Measurements from ENCODE around the gene MT1M.
"Not testable (repeated sequence)": the region's sequence is repeated elsewhere in the genome, so short reads cannot be mapped to it uniquely, and the experiment has no call there.

The MT1M gene

GRCh38 chr16:56616608-56617211 lies 15.7 kb upstream of the MT1M start:
- Histone ChIP-seq H3K9ac (ENCODE audit: low read length) (peak overlapping the region; percentile 6), H3K4me2 (ENCODE audit: low read length) (peak overlapping the region; percentile 15), H3K56ac (ENCODE audit: low read length) (peak overlapping the region; percentile 58), H3K79me1 (ENCODE audit: low read length) (no peaks in the 10 kb centered on the region), H3K79me2 (ENCODE audit: control insufficient read depth, insufficient read depth, low read length) (no peaks in the 10 kb centered on the region), H4K5ac (ENCODE audit: low read length) (no peak overlapping the region), H3K27ac (ENCODE audit: low read depth, low read length) (no peak overlapping the region), H3K4me3 (ENCODE audit: low read length) (no peak overlapping the region), H2BK15ac (replicated peaks; ENCODE audit: low read depth) (no peak overlapping the region), H3K36me3 (ENCODE audit: control insufficient read depth, insufficient read depth, low read length) (no peaks in the 10 kb centered on the region), H3K4ac (ENCODE audit: low read depth, low read length) (no peak overlapping the region), H2BK5ac (ENCODE audit: low read length) (no peak overlapping the region), H3K18ac (ENCODE audit: low read length) (no peak overlapping the region), H2AK5ac (ENCODE audit: low read length) (no peak overlapping the region), H3K23ac (ENCODE audit: low read length) (no peak overlapping the region), H3K4me1 (ENCODE audit: control insufficient read depth, low read depth, low read length) (peaks cover 2% of the 10 kb centered on the region), H3K27me3 (ENCODE audit: insufficient read depth, low read length, poor library complexity) (peaks cover 34% of the 10 kb centered on the region), H2BK120ac (ENCODE audit: low read depth, low read length) (no peak overlapping the region), H4K8ac (ENCODE audit: low read depth, low read length) (no peak overlapping the region)
- WGBS (ENCODE audit: extremely low coverage, insufficient coverage, low lambda C conversion rate) = no CpG with 5 or more reads among the region's 23 CpGs
- DNase-seq = no peak

GRCh38 chr16:56617212-56618085 lies 15.0 kb upstream of the MT1M start:
- H3K4me1 ChIP-seq (ENCODE audit: control insufficient read depth, low read depth, low read length) = peaks cover 5% of the 10 kb centered on the region
- H3K18ac ChIP-seq (ENCODE audit: low read length) = no peak overlapping the region
- no peaks in the 10 kb centered on the region for H3K36me3 ChIP-seq (ENCODE audit: control insufficient read depth, insufficient read depth, low read length)

GRCh38 chr16:56618138-56618537 lies 14.3 kb upstream of the MT1M start:
- Histone ChIP-seq H3K4ac (ENCODE audit: low read depth, low read length) (no peak overlapping the region), H3K18ac (ENCODE audit: low read length) (no peak overlapping the region), H3K56ac (ENCODE audit: low read length) (no peak overlapping the region), H3K36me3 (ENCODE audit: control insufficient read depth, insufficient read depth, low read length) (no peaks in the 10 kb centered on the region), H2AK5ac (ENCODE audit: low read length) (no peak overlapping the region), H3K4me2 (ENCODE audit: low read length) (no peak overlapping the region), H3K23ac (ENCODE audit: low read length) (no peak overlapping the region), H3K79me2 (ENCODE audit: control insufficient read depth, insufficient read depth, low read length) (no peaks in the 10 kb centered on the region), H3K27ac (ENCODE audit: low read depth, low read length) (no peak overlapping the region), H4K8ac (ENCODE audit: low read depth, low read length) (no peak overlapping the region), H2BK5ac (ENCODE audit: low read length) (no peak overlapping the region), H3K4me1 (ENCODE audit: control insufficient read depth, low read depth, low read length) (peaks cover 5% of the 10 kb centered on the region), H3K79me1 (ENCODE audit: low read length) (no peaks in the 10 kb centered on the region), H3K9ac (ENCODE audit: low read length) (no peak overlapping the region), H2BK15ac (replicated peaks; ENCODE audit: low read depth) (no peak overlapping the region), H4K5ac (ENCODE audit: low read length) (no peak overlapping the region), H3K4me3 (ENCODE audit: low read length) (no peak overlapping the region), H3K27me3 (ENCODE audit: insufficient read depth, low read length, poor library complexity) (peaks cover 34% of the 10 kb centered on the region), H2BK120ac (ENCODE audit: low read depth, low read length) (no peak overlapping the region)
- no CpG with 5 or more reads among the region's 6 CpGs for WGBS (ENCODE audit: extremely low coverage, insufficient coverage, low lambda C conversion rate)
- DNase-seq = no peak

More at GRCh38 chr16:56617212-56618085, 15.0 kb upstream of the MT1M start:
- H2BK5ac ChIP-seq (ENCODE audit: low read length) = no peak overlapping the region
- no CpG with 5 or more reads among the region's 41 CpGs for WGBS (ENCODE audit: extremely low coverage, insufficient coverage, low lambda C conversion rate)
- H2AK5ac ChIP-seq (ENCODE audit: low read length) = no peak overlapping the region
- H3K4me3 ChIP-seq (ENCODE audit: low read length) = no peak overlapping the region
- H2BK120ac ChIP-seq (ENCODE audit: low read depth, low read length) = no peak overlapping the region
- no peaks in the 10 kb centered on the region for H3K79me2 ChIP-seq (ENCODE audit: control insufficient read depth, insufficient read depth, low read length)
- no peak overlapping the region for H3K27ac ChIP-seq (ENCODE audit: low read depth, low read length)
- H3K4me2 ChIP-seq (ENCODE audit: low read length) = peak overlapping the region; percentile 28
- no peaks in the 10 kb centered on the region for H3K79me1 ChIP-seq (ENCODE audit: low read length)
- H4K5ac ChIP-seq (ENCODE audit: low read length) = no peak overlapping the region
- H3K27me3 ChIP-seq (ENCODE audit: insufficient read depth, low read length, poor library complexity) = peaks cover 34% of the 10 kb centered on the region
- peak overlapping the region; percentile 29 for H3K9ac ChIP-seq (ENCODE audit: low read length)
- H3K23ac ChIP-seq (ENCODE audit: low read length) = no peak overlapping the region
- H2BK15ac ChIP-seq (replicated peaks; ENCODE audit: low read depth) = no peak overlapping the region
- no peak overlapping the region for H3K4ac ChIP-seq (ENCODE audit: low read depth, low read length)
- no peak overlapping the region for H4K8ac ChIP-seq (ENCODE audit: low read depth, low read length)
- H3K56ac ChIP-seq (ENCODE audit: low read length) = peak overlapping the region; percentile 58
- no peak for DNase-seq

DNA sequence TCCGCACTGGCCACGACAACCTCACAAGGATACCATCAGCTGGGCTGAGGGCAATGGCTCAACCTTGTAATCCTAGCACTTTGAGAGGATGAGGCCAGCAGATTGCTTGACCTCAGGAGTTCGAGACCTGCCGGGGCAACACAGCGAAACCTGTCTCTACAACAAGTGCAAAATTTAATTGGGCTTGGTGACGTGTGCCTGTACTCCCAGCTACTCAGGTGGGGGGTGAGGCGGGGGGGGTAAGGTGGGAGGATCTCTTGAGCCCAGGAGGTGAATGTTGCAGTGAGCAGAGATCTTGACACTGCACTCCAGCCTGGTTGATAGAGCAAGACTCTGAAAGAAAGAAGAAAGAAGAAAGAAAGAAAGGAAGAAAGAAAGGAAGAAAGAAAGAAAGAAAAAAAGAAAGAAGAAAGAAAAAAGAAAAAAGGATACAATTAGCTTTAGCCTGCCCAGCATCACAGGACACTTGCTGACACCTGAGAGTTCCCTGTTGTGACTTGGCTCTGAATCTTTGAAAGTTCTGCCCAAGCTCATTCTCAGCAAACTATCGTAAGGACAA lies 12.0 kb upstream of the MT1M start:
- Histone ChIP-seq H3K23ac (ENCODE audit: low read length) (no peak overlapping the region), H3K79me2 (ENCODE audit: control insufficient read depth, insufficient read depth, low read length) (no peaks in the 10 kb centered on the region), H3K79me1 (ENCODE audit: low read length) (no peaks in the 10 kb centered on the region), H2BK120ac (ENCODE audit: low read depth, low read length) (no peak overlapping the region), H3K27ac (ENCODE audit: low read depth, low read length) (no peak overlapping the region), H3K36me3 (ENCODE audit: control insufficient read depth, insufficient read depth, low read length) (no peaks in the 10 kb centered on the region), H2AK5ac (ENCODE audit: low read length) (no peak overlapping the region), H4K5ac (ENCODE audit: low read length) (no peak overlapping the region), H3K9ac (ENCODE audit: low read length) (no peak overlapping the region), H3K27me3 (ENCODE audit: insufficient read depth, low read length, poor library complexity) (peaks cover 49% of the 10 kb centered on the region), H4K8ac (ENCODE audit: low read depth, low read length) (no peak overlapping the region), H3K4me2 (ENCODE audit: low read length) (no peak overlapping the region), H2BK5ac (ENCODE audit: low read length) (no peak overlapping the region), H3K4me3 (ENCODE audit: low read length) (no peak overlapping the region), H3K18ac (ENCODE audit: low read length) (no peak overlapping the region), H3K4me1 (ENCODE audit: control insufficient read depth, low read depth, low read length) (peaks cover 5% of the 10 kb centered on the region), H3K4ac (ENCODE audit: low read depth, low read length) (no peak overlapping the region), H3K56ac (ENCODE audit: low read length) (no peak overlapping the region), H2BK15ac (replicated peaks; ENCODE audit: low read depth) (no peak overlapping the region)
- no peak for DNase-seq
- WGBS (ENCODE audit: extremely low coverage, insufficient coverage, low lambda C conversion rate) = no CpG with 5 or more reads among the region's 8 CpGs

GRCh38 chr16:56621665-56622445 lies 10.6 kb upstream of the MT1M start:
- not testable (repeated sequence) for H4K8ac ChIP-seq (ENCODE audit: low read depth, low read length); H3K4ac ChIP-seq (ENCODE audit: low read depth, low read length); H3K36me3 ChIP-seq (ENCODE audit: control insufficient read depth, insufficient read depth, low read length); H2BK5ac ChIP-seq (ENCODE audit: low read length); H3K9ac ChIP-seq (ENCODE audit: low read length); H2BK15ac ChIP-seq (replicated peaks; ENCODE audit: low read depth); H3K4me2 ChIP-seq (ENCODE audit: low read length); H3K18ac ChIP-seq (ENCODE audit: low read length); H3K79me2 ChIP-seq (ENCODE audit: control insufficient read depth, insufficient read depth, low read length); H3K27ac ChIP-seq (ENCODE audit: low read depth, low read length); H4K5ac ChIP-seq (ENCODE audit: low read length); H2AK5ac ChIP-seq (ENCODE audit: low read length); H3K23ac ChIP-seq (ENCODE audit: low read length); H3K79me1 ChIP-seq (ENCODE audit: low read length); H3K56ac ChIP-seq (ENCODE audit: low read length); H3K4me3 ChIP-seq (ENCODE audit: low read length); H2BK120ac ChIP-seq (ENCODE audit: low read depth, low read length); H3K4me1 ChIP-seq (ENCODE audit: control insufficient read depth, low read depth, low read length)
- peaks cover 52% of the 10 kb centered on the region for H3K27me3 ChIP-seq (ENCODE audit: insufficient read depth, low read length, poor library complexity)
- WGBS (ENCODE audit: extremely low coverage, insufficient coverage, low lambda C conversion rate) = no CpG with 5 or more reads among the region's 4 CpGs
- peak; percentile 48 for DNase-seq
